ENCODE results near the gene ANK3.

The ANK3 gene

GRCh38 chr10:60162631-60163030 is 227.0 kb downstream of the ANK3 start:
- DNase-seq = no peak
- no peak overlapping the region for H4K91ac ChIP-seq (ENCODE audit: low read depth, low read length)
- H3K18ac ChIP-seq (ENCODE audit: low read length) = no peak overlapping the region
- no peak overlapping the region for H3K27ac ChIP-seq (ENCODE audit: low read depth, low read length)
- no peak overlapping the region for H2AK5ac ChIP-seq (ENCODE audit: low read length)
- no peak overlapping the region for H4K8ac ChIP-seq (ENCODE audit: low read depth, low read length)
- no peak overlapping the region for H2BK5ac ChIP-seq (ENCODE audit: low read depth, low read length, poor library complexity)
- H3K23ac ChIP-seq (ENCODE audit: low read length) = no peak overlapping the region
- H3K4ac ChIP-seq (ENCODE audit: low read depth, low read length) = no peak overlapping the region
- no peak overlapping the region for H4K12ac ChIP-seq (ENCODE audit: low read depth, low read length)
- H3K27me3 ChIP-seq (ENCODE audit: insufficient read depth, low read length) = no peaks in the 10 kb centered on the region
- H2BK12ac ChIP-seq (ENCODE audit: low read length) = no peak overlapping the region
- no peak overlapping the region for H3K4me3 ChIP-seq (ENCODE audit: low read depth, low read length)
- H3K9me3 ChIP-seq (ENCODE audit: insufficient read depth, low read depth, low read length) = no peaks in the 10 kb centered on the region
- H3K4me2 ChIP-seq (ENCODE audit: low read length) = no peak overlapping the region
- H2AFZ ChIP-seq (ENCODE audit: insufficient read depth, low read length, poor library complexity) = no peak overlapping the region
- no peak overlapping the region for H3K14ac ChIP-seq (ENCODE audit: low read length)
- WGBS (ENCODE audit: extremely low coverage, insufficient coverage, insufficient read length) = no CpG with 5 or more reads among the region's 1 CpG
- H3K4me1 ChIP-seq (ENCODE audit: control insufficient read depth in 1 of 2, insufficient read depth in 2 of 2, low read length in 2 of 2) = no peaks in the 10 kb centered on the region
- H3K36me3 ChIP-seq (ENCODE audit: control insufficient read depth in 1 of 2, insufficient read depth in 2 of 2, low read length in 2 of 2) = no peaks in the 10 kb centered on the region
- no peaks in the 10 kb centered on the region for H3K79me1 ChIP-seq (ENCODE audit: low read length)
- no peak overlapping the region for H3K9ac ChIP-seq (ENCODE audit: low read length)
- no peaks in the 10 kb centered on the region for H3K79me2 ChIP-seq (ENCODE audit: control insufficient read depth, insufficient read depth, low read length, poor library complexity)
- no peak overlapping the region for H2BK120ac ChIP-seq (ENCODE audit: insufficient read depth, low read length, poor library complexity)

GRCh38 chr10:60155943-60156683 is 233.6 kb downstream of the ANK3 start:
- Histone ChIP-seq H3K4me3 (ENCODE audit: low read depth, low read length) (no peak overlapping the region), H3K9me3 (ENCODE audit: insufficient read depth, low read depth, low read length) (no peaks in the 10 kb centered on the region), H2AFZ (ENCODE audit: insufficient read depth, low read length, poor library complexity) (no peak overlapping the region), H4K91ac (ENCODE audit: low read depth, low read length) (no peak overlapping the region), H3K9ac (ENCODE audit: low read length) (no peak overlapping the region), H2AK5ac (ENCODE audit: low read length) (no peak overlapping the region), H3K27ac (ENCODE audit: low read depth, low read length) (no peak overlapping the region), H3K79me2 (ENCODE audit: control insufficient read depth, insufficient read depth, low read length, poor library complexity) (no peaks in the 10 kb centered on the region), H3K18ac (ENCODE audit: low read length) (no peak overlapping the region), H3K14ac (ENCODE audit: low read length) (no peak overlapping the region), H3K4ac (ENCODE audit: low read depth, low read length) (no peak overlapping the region), H4K8ac (ENCODE audit: low read depth, low read length) (no peak overlapping the region), H4K12ac (ENCODE audit: low read depth, low read length) (no peak overlapping the region), H3K4me2 (ENCODE audit: low read length) (no peak overlapping the region), H3K79me1 (ENCODE audit: low read length) (no peaks in the 10 kb centered on the region), H3K27me3 (ENCODE audit: insufficient read depth, low read length) (no peaks in the 10 kb centered on the region), H2BK120ac (ENCODE audit: insufficient read depth, low read length, poor library complexity) (no peak overlapping the region), H2BK12ac (ENCODE audit: low read length) (no peak overlapping the region), H3K23ac (ENCODE audit: low read length) (no peak overlapping the region), H2BK5ac (ENCODE audit: low read depth, low read length, poor library complexity) (no peak overlapping the region), H3K4me1 (ENCODE audit: control insufficient read depth in 1 of 2, insufficient read depth in 2 of 2, low read length in 2 of 2) (peaks cover 0 to 2% of the 10 kb centered on the region in 2 experiments), H3K36me3 (ENCODE audit: control insufficient read depth in 1 of 2, insufficient read depth in 2 of 2, low read length in 2 of 2) (no peaks in the 10 kb centered on the region)
- no CpG with 5 or more reads among the region's 6 CpGs for WGBS (ENCODE audit: extremely low coverage, insufficient coverage, insufficient read length)
- DNase-seq = no peak

GRCh38 chr10:60155099-60155877 is 234.4 kb downstream of the ANK3 start:
- no peak overlapping the region for H3K27ac ChIP-seq (ENCODE audit: low read depth, low read length)
- H2BK120ac ChIP-seq (ENCODE audit: insufficient read depth, low read length, poor library complexity) = no peak overlapping the region
- H3K36me3 ChIP-seq (ENCODE audit: control insufficient read depth in 1 of 2, insufficient read depth in 2 of 2, low read length in 2 of 2) = no peaks in the 10 kb centered on the region
- H3K27me3 ChIP-seq (ENCODE audit: insufficient read depth, low read length) = no peaks in the 10 kb centered on the region
- no peak overlapping the region for H3K4me3 ChIP-seq (ENCODE audit: low read depth, low read length)
- no CpG with 5 or more reads among the region's 3 CpGs for WGBS (ENCODE audit: extremely low coverage, insufficient coverage, insufficient read length)
- H3K9me3 ChIP-seq (ENCODE audit: insufficient read depth, low read depth, low read length) = no peaks in the 10 kb centered on the region
- H3K79me1 ChIP-seq (ENCODE audit: low read length) = no peaks in the 10 kb centered on the region
- no peak overlapping the region for H2BK5ac ChIP-seq (ENCODE audit: low read depth, low read length, poor library complexity)
- H2AK5ac ChIP-seq (ENCODE audit: low read length) = no peak overlapping the region
- H3K9ac ChIP-seq (ENCODE audit: low read length) = no peak overlapping the region
- H3K4me2 ChIP-seq (ENCODE audit: low read length) = no peak overlapping the region
- no peak overlapping the region for H4K8ac ChIP-seq (ENCODE audit: low read depth, low read length)
- H3K14ac ChIP-seq (ENCODE audit: low read length) = no peak overlapping the region
- no peak overlapping the region for H3K23ac ChIP-seq (ENCODE audit: low read length)
- no peak overlapping the region for H3K4ac ChIP-seq (ENCODE audit: low read depth, low read length)
- H2BK12ac ChIP-seq (ENCODE audit: low read length) = no peak overlapping the region
- H2AFZ ChIP-seq (ENCODE audit: insufficient read depth, low read length, poor library complexity) = no peak overlapping the region
- no peak overlapping the region for H4K91ac ChIP-seq (ENCODE audit: low read depth, low read length)
- no peak for DNase-seq
- no peak overlapping the region for H3K18ac ChIP-seq (ENCODE audit: low read length)
- H3K79me2 ChIP-seq (ENCODE audit: control insufficient read depth, insufficient read depth, low read length, poor library complexity) = no peaks in the 10 kb centered on the region
- no peak overlapping the region for H4K12ac ChIP-seq (ENCODE audit: low read depth, low read length)
- peaks cover 0 to 2% of the 10 kb centered on the region in 2 experiments for H3K4me1 ChIP-seq (ENCODE audit: control insufficient read depth in 1 of 2, insufficient read depth in 2 of 2, low read length in 2 of 2)

- Histone ChIP-seq H3K27ac (ENCODE audit: low read depth, low read length) (no peak overlapping the region), H4K91ac (ENCODE audit: low read depth, low read length) (no peak overlapping the region), H3K79me1 (ENCODE audit: low read length) (no peaks in the 10 kb centered on the region), H2BK5ac (ENCODE audit: low read depth, low read length, poor library complexity) (no peak overlapping the region), H3K4me2 (ENCODE audit: low read length) (no peak overlapping the region), H3K36me3 (ENCODE audit: control insufficient read depth in 1 of 2, insufficient read depth in 2 of 2, low read length in 2 of 2) (no peaks in the 10 kb centered on the region), H3K9me3 (ENCODE audit: insufficient read depth, low read depth, low read length) (no peaks in the 10 kb centered on the region), H2BK120ac (ENCODE audit: insufficient read depth, low read length, poor library complexity) (no peak overlapping the region), H3K23ac (ENCODE audit: low read length) (no peak overlapping the region), H3K9ac (ENCODE audit: low read length) (no peak overlapping the region), H3K79me2 (ENCODE audit: control insufficient read depth, insufficient read depth, low read length, poor library complexity) (no peaks in the 10 kb centered on the region), H2AK5ac (ENCODE audit: low read length) (no peak overlapping the region), H3K4me3 (ENCODE audit: low read depth, low read length) (no peak overlapping the region), H3K14ac (ENCODE audit: low read length) (no peak overlapping the region), H3K27me3 (ENCODE audit: insufficient read depth, low read length) (no peaks in the 10 kb centered on the region), H3K4ac (ENCODE audit: low read depth, low read length) (no peak overlapping the region), H2AFZ (ENCODE audit: insufficient read depth, low read length, poor library complexity) (no peak overlapping the region), H4K12ac (ENCODE audit: low read depth, low read length) (no peak overlapping the region), H3K18ac (ENCODE audit: low read length) (no peak overlapping the region), H3K4me1 (ENCODE audit: control insufficient read depth in 1 of 2, insufficient read depth in 2 of 2, low read length in 2 of 2) (no peaks in the 10 kb centered on the region), H4K8ac (ENCODE audit: low read depth, low read length) (no peak overlapping the region), H2BK12ac (ENCODE audit: low read length) (no peak overlapping the region)
- DNase-seq = no peak
- WGBS (ENCODE audit: extremely low coverage, insufficient coverage, insufficient read length) = no CpG with 5 or more reads among the region's 2 CpGs
Observed at GRCh38 chr10:60149003-60149402, 240.7 kb downstream of the ANK3 start.

Data from trophoblast cell (in vitro differentiated cells and primary cell).